ENCODE results near the gene DNAJC1.

DNA sequence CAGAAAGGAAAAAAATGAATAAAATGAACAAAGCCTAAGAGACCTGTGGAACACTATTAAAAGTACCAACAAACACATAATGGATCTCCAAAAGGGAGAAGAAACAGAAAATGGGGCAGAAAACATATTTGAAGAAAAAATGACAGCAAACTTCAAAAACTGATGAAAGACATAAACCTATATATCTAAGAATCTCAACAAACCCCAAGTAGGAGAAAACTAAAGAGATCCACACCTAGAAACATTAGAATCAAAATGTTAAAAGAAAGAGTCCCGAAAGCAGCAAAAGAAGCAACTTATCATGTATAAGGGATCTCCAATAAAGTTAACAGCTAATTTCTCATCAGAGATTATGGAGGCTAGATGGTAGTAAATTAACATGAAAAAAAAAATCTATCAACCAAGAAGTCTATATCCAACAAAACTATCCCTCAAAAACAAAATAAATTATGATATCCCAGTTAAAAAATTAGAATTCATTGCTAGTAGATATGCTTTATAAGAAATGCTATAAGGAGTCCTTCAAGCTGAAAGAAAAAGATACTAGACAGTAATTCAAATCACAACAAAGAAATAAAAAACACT, 68.0 kb downstream of the DNAJC1 start:
- TF ChIP-seq, protein P1, sequence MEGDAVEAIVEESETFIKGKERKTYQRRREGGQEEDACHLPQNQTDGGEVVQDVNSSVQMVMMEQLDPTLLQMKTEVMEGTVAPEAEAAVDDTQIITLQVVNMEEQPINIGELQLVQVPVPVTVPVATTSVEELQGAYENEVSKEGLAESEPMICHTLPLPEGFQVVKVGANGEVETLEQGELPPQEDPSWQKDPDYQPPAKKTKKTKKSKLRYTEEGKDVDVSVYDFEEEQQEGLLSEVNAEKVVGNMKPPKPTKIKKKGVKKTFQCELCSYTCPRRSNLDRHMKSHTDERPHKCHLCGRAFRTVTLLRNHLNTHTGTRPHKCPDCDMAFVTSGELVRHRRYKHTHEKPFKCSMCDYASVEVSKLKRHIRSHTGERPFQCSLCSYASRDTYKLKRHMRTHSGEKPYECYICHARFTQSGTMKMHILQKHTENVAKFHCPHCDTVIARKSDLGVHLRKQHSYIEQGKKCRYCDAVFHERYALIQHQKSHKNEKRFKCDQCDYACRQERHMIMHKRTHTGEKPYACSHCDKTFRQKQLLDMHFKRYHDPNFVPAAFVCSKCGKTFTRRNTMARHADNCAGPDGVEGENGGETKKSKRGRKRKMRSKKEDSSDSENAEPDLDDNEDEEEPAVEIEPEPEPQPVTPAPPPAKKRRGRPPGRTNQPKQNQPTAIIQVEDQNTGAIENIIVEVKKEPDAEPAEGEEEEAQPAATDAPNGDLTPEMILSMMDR (IDR thresholded peaks at IDR 0.05), result no peak
- no peak for TF ChIP-seq POLR2A (IDR thresholded peaks at IDR 0.05)
